GM18508 (cell line): Measurements from ENCODE around the gene UPF1.

Experiments used
- ATAC-seq: cut with Tn5 transposase; IDR thresholded peaks from one replicate; pipeline ENCODE4 v1.9.1; 2021; ENCODE audit warnings: moderate number of reproducible peaks; ENCODE audit not compliant: insufficient read depth, unreplicated experiment

UPF1 gene

GRCh38 chr19:18831524-18832305, at the start of gene UPF1:
Gene UPF1 (plus strand): TSS chr19:18831959. CDS start chr19:18832210, 251 bp downstream.
- ATAC-seq = no peak

DNA sequence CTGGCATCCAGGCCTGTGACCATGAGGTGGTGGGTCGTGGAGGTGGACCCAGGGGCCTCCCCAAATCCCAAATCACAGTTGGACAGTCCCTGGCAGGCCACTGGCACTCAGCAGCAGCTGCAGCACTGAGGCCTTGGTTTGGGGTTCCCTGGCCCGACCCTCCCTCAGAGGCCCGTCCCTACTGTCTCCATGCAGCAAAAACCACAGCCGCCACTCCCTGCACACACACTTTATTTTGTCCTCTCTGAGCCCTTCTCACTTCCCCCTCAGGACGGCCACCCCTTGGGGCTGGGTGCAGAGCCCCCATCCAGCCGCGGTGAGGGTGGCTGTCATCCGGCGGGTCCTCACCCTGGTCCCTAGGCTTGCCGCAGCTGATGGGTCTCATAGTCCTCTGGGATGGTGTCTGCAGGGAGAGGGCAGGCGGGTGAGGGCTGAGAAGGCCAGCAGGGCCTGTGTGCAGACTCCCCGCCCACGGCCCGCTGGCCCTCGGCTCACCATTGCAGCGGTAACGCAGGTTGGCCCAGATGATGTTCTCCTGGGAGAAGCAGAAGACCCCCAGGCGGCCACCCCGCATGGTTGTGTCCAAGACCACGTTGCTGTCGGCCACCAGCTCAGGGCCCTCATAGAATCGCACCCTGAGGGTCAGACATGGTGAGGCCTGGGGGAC, 49.1 kb upstream of the UPF1 start:
- ATAC-seq = no peak

GRCh38 chr19:18783958-18784785, 47.6 kb upstream of the UPF1 start:
- ATAC-seq = no peak

- no peak for ATAC-seq
Measured at GRCh38 chr19:18784786-18785120, 47.0 kb upstream of the UPF1 start.

GRCh38 chr19:18785179-18786124, 46.3 kb upstream of the UPF1 start:
- ATAC-seq = no peak

- no peak for ATAC-seq
Measured at GRCh38 chr19:18788529-18789421, 43.0 kb upstream of the UPF1 start.

- no peak for ATAC-seq
Measured at GRCh38 chr19:18789422-18789869, 42.3 kb upstream of the UPF1 start.

- ATAC-seq = no peak
Measured at GRCh38 chr19:18789883-18790565, 41.7 kb upstream of the UPF1 start.

DNA sequence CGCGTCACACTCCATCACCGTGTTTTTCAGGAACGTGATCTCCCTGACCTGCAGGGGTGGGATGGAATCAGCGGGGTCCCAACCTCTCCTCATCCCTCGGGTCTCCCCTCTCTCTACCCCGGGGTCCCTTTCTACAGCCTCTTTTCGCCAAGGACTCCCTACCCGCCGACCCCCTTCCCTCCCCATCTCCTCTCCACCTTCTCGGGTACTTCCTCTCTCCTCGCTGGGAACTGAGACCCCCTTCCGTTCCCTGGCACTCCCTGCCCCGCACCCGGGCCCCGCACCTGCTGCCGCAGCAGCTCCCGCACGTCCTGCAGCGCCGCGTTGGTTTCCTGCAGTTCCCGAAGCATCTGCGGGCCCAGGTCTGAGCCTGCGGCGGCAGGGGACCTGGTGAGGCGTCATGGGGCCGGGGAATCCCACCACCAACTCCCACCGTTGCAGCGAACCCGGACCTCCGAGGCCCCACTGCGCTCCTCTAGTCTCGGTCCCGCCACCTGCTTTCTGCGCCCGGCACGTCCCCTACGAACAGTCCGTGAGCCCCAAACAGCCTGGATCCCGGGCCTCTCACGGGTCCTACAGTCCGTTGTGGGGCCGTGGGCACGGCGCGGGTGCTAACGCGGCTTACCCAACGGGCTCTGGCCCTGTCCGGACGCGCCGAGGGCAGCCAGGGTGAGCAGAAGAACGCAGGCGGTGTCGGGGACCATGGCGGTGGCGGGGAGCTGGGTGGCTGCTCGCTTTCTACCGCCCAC, 41.0 kb upstream of the UPF1 start, which contains the start of gene COMP:
Gene COMP (minus strand): TSS at position 740 of the 749 bp plus-strand sequence. CDS start 36 bp downstream, at position 704.
- ATAC-seq = no peak

DNA sequence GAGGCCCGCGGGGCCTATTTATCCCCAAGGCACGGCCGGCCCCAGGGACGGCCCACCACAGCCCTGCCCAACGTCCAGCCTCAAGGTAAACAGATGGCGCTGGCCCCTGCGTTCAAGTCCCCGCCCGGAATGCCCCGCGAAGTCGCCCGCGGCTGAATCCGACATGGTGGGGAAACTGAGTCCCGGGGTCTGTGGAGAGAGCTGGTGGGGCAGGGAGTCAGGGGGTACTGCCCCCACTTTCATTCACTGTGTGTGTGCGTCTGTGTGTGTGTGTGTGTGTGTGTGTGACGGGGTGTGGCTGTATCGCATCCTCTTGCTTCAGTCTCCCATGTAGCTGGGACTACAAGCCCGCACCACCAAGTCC, 40.5 kb upstream of the UPF1 start:
- no peak for ATAC-seq

GRCh38 chr19:18792661-18793060, 39.1 kb upstream of the UPF1 start:
- ATAC-seq = no peak

DNA sequence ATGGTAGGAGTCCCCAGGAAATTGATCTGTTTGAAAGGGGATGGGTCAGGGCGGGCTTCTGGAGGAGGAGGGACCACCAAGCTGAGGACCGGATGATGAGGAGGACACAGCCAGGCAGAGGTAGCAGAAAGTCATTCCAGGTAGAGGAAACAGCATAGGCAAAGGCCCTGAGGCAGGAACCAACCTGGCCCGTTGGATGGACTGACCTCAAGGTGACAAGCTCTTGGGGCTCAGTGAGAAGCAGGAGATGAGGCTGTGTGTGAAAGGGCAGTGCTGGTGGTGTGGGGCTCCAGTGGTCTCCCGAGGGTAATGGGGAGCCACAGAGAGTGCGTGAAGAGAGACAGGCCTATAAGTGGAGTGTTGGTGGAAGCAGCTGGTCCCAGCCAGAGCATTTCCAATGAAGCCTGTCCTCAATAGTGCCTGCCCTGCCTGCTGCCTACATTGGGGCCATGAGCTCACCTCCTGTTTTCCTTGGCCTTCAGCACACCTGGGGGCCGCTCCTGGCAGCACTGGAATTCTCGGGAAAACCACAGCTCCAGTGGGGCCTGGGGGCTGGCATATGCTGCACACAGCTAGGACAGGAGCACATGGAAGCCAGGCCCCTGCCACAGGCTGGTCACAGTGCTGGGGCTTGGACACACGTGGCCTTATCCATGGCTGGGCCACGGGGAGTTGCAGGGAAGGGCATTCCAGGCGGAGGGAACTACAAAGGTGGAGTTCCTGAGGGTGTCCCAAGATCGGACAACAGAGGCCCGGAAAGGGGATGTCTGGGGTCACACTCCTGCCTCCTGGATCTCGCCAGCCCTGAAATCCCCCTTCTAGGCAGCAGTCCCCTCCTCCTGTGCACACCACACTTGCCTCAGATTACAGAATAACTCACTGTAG, 38.4 kb upstream of the UPF1 start:
- no peak for ATAC-seq

- ATAC-seq = no peak
Measured at GRCh38 chr19:18794029-18794313, 37.8 kb upstream of the UPF1 start.

DNA sequence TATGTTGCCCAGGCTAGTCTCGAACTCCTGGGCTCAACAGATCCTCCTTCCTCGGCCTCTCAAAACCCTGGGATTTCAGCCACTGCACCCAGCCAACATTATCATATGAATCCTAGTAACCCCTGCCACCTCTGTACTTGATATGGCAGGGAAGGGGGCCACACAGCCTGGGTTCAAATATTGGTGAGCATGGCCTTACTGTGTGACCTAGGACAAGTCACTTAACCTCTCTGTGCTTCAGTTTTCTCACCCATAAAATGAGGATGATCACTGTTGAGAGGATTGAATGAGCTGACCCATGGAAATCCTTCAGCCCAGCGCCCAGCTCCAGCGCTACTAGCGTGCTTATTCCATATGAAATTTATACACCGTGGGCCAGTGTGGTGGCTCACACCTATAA, 37.1 kb upstream of the UPF1 start:
- ATAC-seq = no peak

- ATAC-seq = no peak
Measured at GRCh38 chr19:18795540-18795939, 36.2 kb upstream of the UPF1 start.

GRCh38 chr19:18796239-18796638, 35.5 kb upstream of the UPF1 start:
- ATAC-seq = no peak
